Measurements from ENCODE around the gene MCHR2. TPM values are rescaled to one million over a fixed set of nuclear protein-coding genes. Genes with fewer than 3 reads are reported as not detected.

MCHR2 gene, protein sequence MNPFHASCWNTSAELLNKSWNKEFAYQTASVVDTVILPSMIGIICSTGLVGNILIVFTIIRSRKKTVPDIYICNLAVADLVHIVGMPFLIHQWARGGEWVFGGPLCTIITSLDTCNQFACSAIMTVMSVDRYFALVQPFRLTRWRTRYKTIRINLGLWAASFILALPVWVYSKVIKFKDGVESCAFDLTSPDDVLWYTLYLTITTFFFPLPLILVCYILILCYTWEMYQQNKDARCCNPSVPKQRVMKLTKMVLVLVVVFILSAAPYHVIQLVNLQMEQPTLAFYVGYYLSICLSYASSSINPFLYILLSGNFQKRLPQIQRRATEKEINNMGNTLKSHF
- total RNA-seq (2014; rRNA removed; shearing (Covaris generic)) = not detected in 2 replicates

DNA sequence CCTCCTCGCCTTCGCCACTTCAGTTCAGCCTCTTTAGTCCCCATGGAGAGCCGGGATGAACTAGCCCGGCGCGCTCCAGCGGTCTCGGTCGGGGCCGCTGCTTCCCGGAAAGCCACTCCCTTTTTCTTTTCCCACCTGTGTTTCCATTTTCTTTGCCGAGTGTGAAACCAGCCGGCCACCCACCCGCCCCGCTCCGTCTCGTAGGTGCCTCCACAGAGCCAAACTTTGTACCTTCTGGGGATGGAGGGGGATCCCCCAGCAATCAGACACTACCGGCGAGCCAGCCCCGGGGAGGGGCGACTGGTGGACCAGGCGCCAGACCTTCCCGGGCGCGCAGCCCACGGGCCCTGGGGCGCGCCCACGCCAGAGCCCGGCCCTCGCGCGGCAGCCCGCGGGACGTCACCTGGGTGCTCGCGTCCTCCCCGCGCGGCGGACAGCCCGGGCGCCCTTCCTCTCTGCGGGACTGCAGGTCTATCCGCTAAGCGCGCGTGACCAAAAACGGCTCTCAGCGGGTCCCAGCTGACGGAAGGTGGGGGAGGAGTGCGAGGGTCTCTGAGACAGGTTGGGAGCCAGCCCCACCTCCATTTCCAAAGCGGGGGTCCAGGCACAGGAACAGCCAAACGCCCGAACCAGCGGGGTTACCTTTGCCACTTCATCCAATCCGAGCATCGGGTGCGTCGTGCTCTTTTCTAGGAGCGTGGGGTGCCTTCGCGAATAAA lies at the start of gene MCHR2:
MCHR2 (minus strand) TSS at position 691 of the 719 bp plus-strand sequence. CDS start 38,076 bp downstream, outside the sequence.

All from A375 (cell line).